Activated naive CD4-positive, alpha-beta T cell treated with anti-CD3 and anti-CD28 coated beads for 36 hours (primary cell): ENCODE data around the gene PEX26. TPM values are rescaled to one million over a fixed set of nuclear protein-coding genes. Genes with fewer than 3 reads are reported as not detected.
A peak's percentile ranks its signal among the peaks of the same experiment; 100 is the strongest.
"Not testable (repeated sequence)": the region's sequence is repeated elsewhere in the genome, so short reads cannot be mapped to it uniquely, and the experiment has no call there.

Experiments used
- CTCF ChIA-PET: fragments of 350-600 bp; sonication (Branson Sonifier 250); formaldehyde crosslinking; loops from one replicate; lab custom pipeline; 2021; ENCODE audit warnings: antibody characterized with exemption; lab: Charles Lee
- DNase-seq: peaks from one replicate; pipeline ENCODE4 v3.0.0-alpha.2; 2020
- H3K27ac Mint-ChIP-seq: one replicate; pipeline ENCODE4 v1.8.0; 2021; ENCODE audit warnings: mild to moderate bottlenecking, mixed read lengths
- H3K27me3 Mint-ChIP-seq: one replicate; pipeline ENCODE4 v1.8.0; 2021; ENCODE audit warnings: low read depth, mixed read lengths
- H3K36me3 Mint-ChIP-seq: one replicate; pipeline ENCODE4 v1.8.0; 2021; ENCODE audit warnings: low read depth, mixed read lengths
- H3K4me1 Mint-ChIP-seq: one replicate; pipeline ENCODE4 v1.8.0; 2021; ENCODE audit warnings: low read depth, mixed read lengths
- H3K4me3 Mint-ChIP-seq: one replicate; pipeline ENCODE4 v1.8.0; 2021; ENCODE audit warnings: mild to moderate bottlenecking, moderate library complexity, mixed read lengths
- H3K9me3 Mint-ChIP-seq: one replicate; pipeline ENCODE4 v1.8.0; 2021; ENCODE audit warnings: mixed read lengths
- intact Hi-C: fragments of 100-400 bp; cut with micrococcal nuclease; formaldehyde crosslinking; loops from one replicate; pipeline ENCODE4 v1.15.1; 2023
- total RNA-seq, 2 experiments: library from RNA; stranded (reverse); gene quantifications; one replicate each; pipeline ENCODE4 v1.2.3, GENCODE V29; 2021

Gene PEX26
- total RNA-seq, 2 experiments from 2014 or later: 47.6 to 48.2 TPM

DNA sequence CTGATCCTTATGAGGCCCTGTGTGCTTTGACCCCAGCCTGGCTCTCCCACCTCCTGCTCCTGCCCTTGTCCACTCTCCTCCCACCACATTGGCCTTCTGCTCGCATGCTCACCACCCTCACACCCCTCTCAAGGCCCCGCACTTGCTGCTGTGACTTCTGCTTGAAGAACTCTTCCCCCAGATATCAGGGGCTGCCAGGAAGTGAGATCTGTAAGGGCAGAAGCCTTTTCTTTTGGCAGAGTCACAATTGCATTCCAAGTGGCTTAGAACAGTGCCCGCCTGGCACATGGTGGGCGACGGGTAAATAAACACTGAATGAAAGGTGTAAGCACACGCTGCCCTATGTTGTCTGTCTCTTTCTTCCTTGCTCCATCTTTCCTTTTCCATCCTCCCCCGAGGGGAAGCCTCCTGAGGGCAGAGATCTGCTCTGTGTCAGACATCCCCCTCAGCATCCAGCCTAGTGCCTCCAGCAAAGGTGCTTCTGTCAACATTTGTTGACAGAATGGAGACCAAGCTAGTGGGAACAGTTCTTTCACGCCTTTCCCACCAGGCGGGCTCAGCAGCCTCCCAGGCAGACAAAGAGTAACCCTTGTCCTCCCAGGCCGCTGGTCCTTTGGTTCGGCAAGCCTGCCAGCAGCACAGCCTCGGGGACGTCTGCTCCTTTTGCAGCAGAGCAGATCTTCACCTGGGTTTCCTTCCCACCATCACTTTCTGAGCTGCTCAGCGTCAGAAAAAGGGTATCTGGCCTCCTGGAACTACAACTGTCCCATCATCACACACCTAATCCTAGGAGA is 10.0 kb upstream of the PEX26 start:
- Mint-ChIP-seq H3K27me3 (peaks cover 23% of the 10 kb centered on the region), H3K9me3 (no peaks in the 10 kb centered on the region), H3K27ac (no peak overlapping the region), H3K4me3 (no peak overlapping the region), H3K36me3 (no peaks in the 10 kb centered on the region), H3K4me1 (no peaks in the 10 kb centered on the region)
- CTCF ChIA-PET: no interaction called here
- no peak for DNase-seq
- intact Hi-C loops: no loop called here

GRCh38 chr22:18068381-18068988 is 9.3 kb upstream of the PEX26 start:
- CTCF ChIA-PET: no interaction called here
- intact Hi-C loops: no loop called here
- Mint-ChIP-seq H3K4me1 (no peaks in the 10 kb centered on the region), H3K27me3 (peaks cover 23% of the 10 kb centered on the region), H3K27ac (no peak overlapping the region), H3K4me3 (no peak overlapping the region), H3K36me3 (no peaks in the 10 kb centered on the region), H3K9me3 (no peaks in the 10 kb centered on the region)
- DNase-seq: no peak

DNA sequence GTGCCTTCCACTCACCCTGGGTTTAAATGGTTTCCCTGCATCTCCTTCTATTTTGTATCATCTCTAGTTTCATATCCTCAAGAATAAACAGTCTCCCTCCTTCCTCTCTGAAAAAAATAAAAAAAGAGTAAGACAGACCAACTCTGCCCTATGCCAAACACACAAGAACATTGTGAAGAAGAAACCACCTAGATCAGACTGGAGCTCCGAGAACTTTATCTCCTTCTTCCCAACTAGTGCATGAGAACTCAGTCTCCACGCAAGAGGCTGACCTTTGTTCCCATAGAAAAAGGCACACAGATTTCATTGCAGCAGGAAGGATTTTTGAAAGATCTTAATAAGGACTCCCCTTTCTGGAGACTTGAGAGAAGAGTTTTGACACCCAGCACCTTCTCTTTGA is 8.7 kb upstream of the PEX26 start:
- no peak overlapping the region for H3K27ac Mint-ChIP-seq
- H3K36me3 Mint-ChIP-seq: no peaks in the 10 kb centered on the region
- intact Hi-C loops: no loop called here
- H3K27me3 Mint-ChIP-seq: peaks cover 23% of the 10 kb centered on the region
- no peak overlapping the region for H3K4me3 Mint-ChIP-seq
- H3K9me3 Mint-ChIP-seq: no peaks in the 10 kb centered on the region
- DNase-seq: no peak
- H3K4me1 Mint-ChIP-seq: no peaks in the 10 kb centered on the region
- CTCF ChIA-PET: interaction anchor here (0.6 to 1.8 kb wide), 2 partner anchors 180 to 239 kb away, joined by 3 to 8 read pairs; no protein-coding TSS in a partner anchor

DNA sequence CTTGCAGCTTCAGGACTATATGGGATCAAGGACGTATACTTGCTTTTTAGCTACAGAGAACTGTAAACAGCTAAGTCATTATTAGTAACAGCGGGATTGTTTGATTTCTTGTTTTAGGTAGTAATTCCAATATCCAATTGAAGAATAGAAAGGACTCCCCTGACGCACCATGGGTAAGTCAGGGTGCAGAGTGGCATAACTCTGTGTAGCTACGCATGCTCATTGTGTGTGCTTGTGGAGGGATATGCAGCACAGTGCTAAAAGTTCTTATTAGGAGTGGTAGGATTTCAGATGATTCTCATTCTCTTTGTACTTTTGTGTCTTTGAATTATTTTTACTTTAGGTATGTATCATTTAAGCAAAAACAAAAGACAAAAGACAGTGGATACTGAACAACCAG is 7.7 kb upstream of the PEX26 start:
- no peak overlapping the region for H3K27ac Mint-ChIP-seq
- DNase-seq: no peak
- no peaks in the 10 kb centered on the region for H3K36me3 Mint-ChIP-seq
- CTCF ChIA-PET: interaction anchor here (0.7 to 1.8 kb wide), 4 partner anchors 238 to 250 kb away, joined by 3 to 8 read pairs (median 3); no protein-coding TSS in a partner anchor
- no peaks in the 10 kb centered on the region for H3K4me1 Mint-ChIP-seq
- intact Hi-C loops: no loop called here
- H3K4me3 Mint-ChIP-seq: no peak overlapping the region
- H3K9me3 Mint-ChIP-seq: no peaks in the 10 kb centered on the region
- H3K27me3 Mint-ChIP-seq: peaks cover 18% of the 10 kb centered on the region

GRCh38 chr22:18070556-18071306 is 7.1 kb upstream of the PEX26 start:
- no peak overlapping the region for H3K27ac Mint-ChIP-seq
- no peak for DNase-seq
- no peak overlapping the region for H3K4me3 Mint-ChIP-seq
- peaks cover 11% of the 10 kb centered on the region for H3K27me3 Mint-ChIP-seq
- CTCF ChIA-PET: interaction anchor here (0.6 to 1.8 kb wide), 4 partner anchors 241 to 306 kb away, joined by 3 to 8 read pairs (median 4); no protein-coding TSS in a partner anchor
- peaks cover under 1% of the 10 kb centered on the region for H3K4me1 Mint-ChIP-seq
- no peaks in the 10 kb centered on the region for H3K9me3 Mint-ChIP-seq
- intact Hi-C loops: no loop called here
- H3K36me3 Mint-ChIP-seq: no peaks in the 10 kb centered on the region

DNA sequence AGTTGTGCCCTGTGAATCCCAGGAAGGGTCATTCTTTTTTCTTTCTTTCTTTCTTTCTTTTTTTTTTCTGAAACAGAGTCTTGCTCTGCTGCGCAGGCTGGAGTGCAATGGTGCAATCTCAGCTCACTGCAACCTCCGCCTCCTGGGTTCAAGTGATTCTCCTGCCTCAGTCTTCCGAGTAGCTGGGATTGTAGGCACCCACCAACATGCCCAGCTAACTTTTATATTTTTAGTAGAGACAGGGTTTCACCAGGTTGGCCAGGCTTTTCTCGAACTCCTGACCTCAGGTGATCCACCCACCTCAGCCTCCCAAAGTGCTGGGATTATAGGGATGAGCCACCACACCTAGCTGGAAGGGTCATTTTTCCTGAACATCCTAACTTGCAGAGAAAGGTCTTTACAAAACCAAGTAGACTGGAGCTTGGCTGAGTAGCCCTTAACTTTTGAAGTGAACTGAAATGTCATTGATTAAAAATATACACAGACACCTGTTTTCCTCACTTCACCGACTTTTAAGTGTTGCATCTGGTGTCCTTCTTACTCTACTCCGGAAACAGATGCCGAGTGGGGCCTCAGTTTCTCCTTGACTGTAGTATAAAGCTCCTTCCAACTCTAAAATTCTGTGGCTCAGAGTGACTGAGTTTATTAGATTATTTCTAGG is 6.4 kb upstream of the PEX26 start:
- H3K27ac Mint-ChIP-seq, H3K9me3 Mint-ChIP-seq, H3K27me3 Mint-ChIP-seq, DNase-seq, intact Hi-C loops, H3K4me3 Mint-ChIP-seq, H3K36me3 Mint-ChIP-seq, H3K4me1 Mint-ChIP-seq: not testable (repeated sequence)
- CTCF ChIA-PET: interaction anchor here (0.6 to 0.7 kb wide), 2 partner anchors 34 to 307 kb away, joined by 3 to 4 read pairs; no protein-coding TSS in a partner anchor

DNA sequence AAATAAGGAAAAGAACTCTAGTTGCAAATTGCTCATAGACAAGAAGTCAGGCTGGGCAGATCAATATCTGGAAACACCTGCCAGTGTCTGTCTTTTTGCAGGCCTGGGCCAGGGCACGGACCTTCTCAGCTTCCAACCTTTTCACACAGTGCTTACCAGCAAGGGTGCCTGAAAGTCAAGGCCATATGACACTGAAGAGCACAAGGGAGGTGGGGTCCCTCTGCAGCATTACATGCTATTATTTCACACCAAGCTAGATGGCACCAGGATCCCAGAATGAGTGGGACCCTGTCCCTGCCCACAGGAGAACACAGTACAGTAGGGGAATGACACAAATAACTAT is 5.9 kb upstream of the PEX26 start:
- H3K4me1 Mint-ChIP-seq: peaks cover 11% of the 10 kb centered on the region
- intact Hi-C loops: no loop called here
- no peak overlapping the region for H3K27ac Mint-ChIP-seq
- no peak for DNase-seq
- H3K4me3 Mint-ChIP-seq: no peak overlapping the region
- no peaks in the 10 kb centered on the region for H3K9me3 Mint-ChIP-seq
- H3K27me3 Mint-ChIP-seq: no peaks in the 10 kb centered on the region
- H3K36me3 Mint-ChIP-seq: no peaks in the 10 kb centered on the region
- CTCF ChIA-PET: interaction anchor here (0.7 to 1.0 kb wide), 2 partner anchors 34 to 329 kb away, joined by 3 to 4 read pairs; no protein-coding TSS in a partner anchor

DNA sequence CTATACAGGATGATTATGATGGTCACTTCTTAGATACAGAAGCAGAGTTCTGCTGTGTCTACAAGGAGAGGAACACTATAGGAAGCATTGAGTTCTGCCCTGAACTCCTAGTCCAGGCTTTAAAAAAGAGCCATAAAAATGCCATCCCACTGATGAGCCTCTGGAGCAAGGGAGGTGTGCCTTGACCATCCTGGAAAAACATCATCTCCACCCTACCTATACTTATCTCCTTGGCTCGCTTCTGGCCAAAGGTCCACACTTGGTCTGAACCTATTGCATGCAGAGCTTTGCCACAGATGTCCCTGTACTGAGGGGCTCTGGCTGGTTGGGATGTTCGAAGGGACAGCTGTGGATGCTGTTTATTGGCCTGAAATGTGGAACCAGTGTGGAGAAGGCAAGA is 4.3 kb upstream of the PEX26 start:
- H3K9me3 Mint-ChIP-seq: no peaks in the 10 kb centered on the region
- H3K36me3 Mint-ChIP-seq: peaks cover 3% of the 10 kb centered on the region
- no peak overlapping the region for H3K27ac Mint-ChIP-seq
- H3K27me3 Mint-ChIP-seq: no peaks in the 10 kb centered on the region
- no peak overlapping the region for H3K4me3 Mint-ChIP-seq
- no peak for DNase-seq
- intact Hi-C loops: no loop called here
- CTCF ChIA-PET: interaction anchor here (0.6 to 1.8 kb wide), 3 partner anchors 21 to 546 kb away, joined by 3 to 11 read pairs (median 5); no protein-coding TSS in a partner anchor
- H3K4me1 Mint-ChIP-seq: peaks cover 16% of the 10 kb centered on the region

DNA sequence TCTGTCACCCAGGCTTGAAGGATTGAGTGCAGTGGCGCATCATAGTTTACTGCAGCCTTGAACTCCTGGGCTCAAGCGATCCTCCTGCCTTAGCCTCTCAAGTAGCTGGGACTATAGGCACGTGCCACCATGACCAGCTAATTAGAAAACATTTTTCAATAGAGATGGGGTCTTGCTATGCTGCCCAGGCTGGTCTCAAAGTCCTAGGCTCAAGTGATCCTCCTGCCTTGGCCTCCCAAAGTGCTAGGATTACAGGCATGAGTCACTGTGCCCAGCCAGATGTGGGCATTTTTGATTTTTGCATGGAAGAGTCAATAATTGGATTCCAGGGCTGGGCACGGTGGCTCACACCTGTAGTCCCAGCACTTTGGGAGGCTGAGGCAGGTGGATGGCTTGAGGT is 3.9 kb upstream of the PEX26 start:
- H3K27me3 Mint-ChIP-seq, H3K4me3 Mint-ChIP-seq, H3K36me3 Mint-ChIP-seq, H3K27ac Mint-ChIP-seq, DNase-seq, H3K9me3 Mint-ChIP-seq, intact Hi-C loops: not testable (repeated sequence)
- CTCF ChIA-PET: interaction anchor here (0.6 to 1.8 kb wide), 4 partner anchors 31 to 1481 kb away, joined by 3 to 11 read pairs (median 4); no protein-coding TSS in a partner anchor
- peaks cover 19% of the 10 kb centered on the region for H3K4me1 Mint-ChIP-seq

GRCh38 chr22:18075101-18075719 is 2.6 kb upstream of the PEX26 start:
- Mint-ChIP-seq H3K9me3 (no peaks in the 10 kb centered on the region), H3K36me3 (peaks cover 13% of the 10 kb centered on the region), H3K4me3 (no peak overlapping the region), H3K4me1 (peaks cover 30% of the 10 kb centered on the region), H3K27ac (no peak overlapping the region), H3K27me3 (no peaks in the 10 kb centered on the region)
- intact Hi-C loops: loop anchor here (5.0 kb wide), 2 partner anchors 53 to 988 kb away; partner anchors contain the start of gene MICAL3
- DNase-seq: no peak
- CTCF ChIA-PET: interaction anchor here (0.7 to 4.7 kb wide), 28 partner anchors 10 to 334 kb away, joined by 3 to 96 read pairs (median 6); partner anchors contain the start of gene USP18

DNA sequence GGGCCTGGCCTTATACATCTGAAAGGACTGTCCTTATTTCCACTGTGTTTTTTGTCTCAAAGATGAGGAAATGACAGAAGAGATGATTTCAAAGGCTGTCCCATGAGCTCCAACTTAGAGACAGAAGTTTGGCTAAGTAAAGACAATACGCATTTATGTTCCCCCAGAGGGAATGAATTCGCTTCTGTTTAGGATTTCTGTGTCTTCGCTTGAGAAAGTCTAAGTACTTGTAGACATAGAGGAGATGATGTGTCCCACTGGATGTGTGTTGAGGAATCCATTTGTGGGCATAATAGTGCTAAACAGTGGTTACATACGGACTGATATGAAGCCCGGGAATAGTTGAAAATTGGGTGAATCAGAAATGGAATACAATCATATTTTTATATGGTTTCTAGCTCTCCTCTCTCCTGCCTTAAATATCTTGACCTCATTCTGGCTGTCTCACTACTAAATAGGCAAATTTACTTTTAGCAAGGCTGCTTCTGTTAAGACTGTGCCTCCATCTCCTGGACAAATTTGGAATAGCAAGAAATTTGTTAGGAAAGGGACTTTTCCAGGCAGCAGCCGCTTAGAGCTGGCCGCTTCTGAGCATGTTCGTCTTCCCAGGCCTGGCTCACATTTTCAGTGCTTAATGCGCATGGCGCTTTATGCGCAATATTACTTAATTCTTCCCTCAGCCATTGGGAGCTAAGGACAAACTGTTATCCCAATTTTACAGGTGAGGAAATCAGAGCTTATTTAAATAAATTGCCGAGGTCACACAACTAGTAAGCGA is 1.9 kb upstream of the PEX26 start:
- Mint-ChIP-seq H3K36me3 (peaks cover 20% of the 10 kb centered on the region), H3K9me3 (no peaks in the 10 kb centered on the region), H3K4me3 (peak overlapping the region; percentile 56), H3K27ac (no peak overlapping the region), H3K27me3 (no peaks in the 10 kb centered on the region), H3K4me1 (peaks cover 32% of the 10 kb centered on the region)
- CTCF ChIA-PET: interaction anchor here (0.7 to 4.7 kb wide), 50 partner anchors 10 to 379 kb away, joined by 3 to 96 read pairs (median 4); partner anchors contain the start of gene USP18
- DNase-seq: peak; percentile 37
- intact Hi-C loops: loop anchor here (1.0 to 5.0 kb wide), 7 partner anchors 54 to 989 kb away; partner anchors contain the start of genes ATP6V1E1, MICAL3 and USP18
